Left ventricle myocardium inferior (tissue), 1 donor: ENCODE measurements around the gene BSPH1. TPM values are rescaled to one million over a fixed set of nuclear protein-coding genes. Genes with fewer than 3 reads are reported as not detected.

Source experiments
- DNase-seq: peaks from one replicate; pipeline ENCODE4 v3.0.0-alpha.2; 2020
- H3K27ac ChIP-seq: fragments of 200-600 bp; replicated peaks from 2 replicates; pipeline ENCODE4 v1.8.0; 2021
- H3K27me3 ChIP-seq: fragments of 200-600 bp; 2 replicates; pipeline ENCODE4 v1.8.0; 2021; ENCODE audit warnings: low read depth
- H3K36me3 ChIP-seq: fragments of 200-600 bp; 2 replicates; pipeline ENCODE4 v1.8.0; 2021
- H3K4me1 ChIP-seq: fragments of 200-600 bp; 2 replicates; pipeline ENCODE4 v1.8.0; 2021
- H3K4me3 ChIP-seq: fragments of 200-600 bp; 2 replicates; pipeline ENCODE4 v1.8.0; 2021; ENCODE audit warnings: mild to moderate bottlenecking, moderate library complexity
- H3K9me3 ChIP-seq: fragments of 200-600 bp; replicated peaks from 2 replicates; pipeline ENCODE4 v1.8.0; 2021
- CTCF ChIP-seq: fragments of 200-600 bp; IDR thresholded peaks from 2 replicates; pipeline ENCODE4 v1.8.0; 2021; ENCODE audit warnings: antibody characterized with exemption, mild to moderate bottlenecking, borderline replicate concordance
- intact Hi-C: fragments of 100-400 bp; cut with micrococcal nuclease; formaldehyde crosslinking; loops from one replicate; pipeline ENCODE4 v1.11.0; 2022
- long read RNA-seq: library from polyadenylated mRNA; unstranded; transcript quantifications from one replicate; pipeline ENCODE4 v2.0.0, GENCODE V29; 2021
- total RNA-seq: library from RNA; stranded (reverse); fragmentation: NEBNext Ultra II Directional; extraction: Animal tissue kit (Norgen Biotek cat#: 25700); gene quantifications from one replicate; pipeline ENCODE4 v1.2.1, GENCODE V29; 2021
- donor health status: DM: no; HTN: yes; CAD: no; lungs with severe emphysema.

Gene BSPH1
- not detected for total RNA-seq
- long read RNA-seq, result 0 reads

- no peak for TF ChIP-seq CTCF
- H3K4me1 ChIP-seq, result no peaks in the 10 kb centered on the region
Observed at GRCh38 chr19:47992070-47992469, at the start of gene BSPH1. Gene BSPH1 (minus strand): TSS chr19:47992170. CDS start chr19:47992081, 89 bp downstream.

GRCh38 chr19:48036765-48037164 lies 44.8 kb upstream of the BSPH1 start:
- Histone ChIP-seq H3K9me3 (peaks cover 20% of the 10 kb centered on the region), H3K27ac (no peak overlapping the region), H3K4me1 (no peaks in the 10 kb centered on the region), H3K27me3 (peaks cover 36% of the 10 kb centered on the region), H3K36me3 (no peaks in the 10 kb centered on the region), H3K4me3 (no peak overlapping the region)
- no peak for DNase-seq
- intact Hi-C loops, result no loop called here
- no peak for TF ChIP-seq CTCF

More at GRCh38 chr19:47992070-47992469, at the start of gene BSPH1:
- DNase-seq, result no peak
- Histone ChIP-seq H3K4me3 (no peak within 1 kb of the TSS), H3K27me3 (peaks cover 87% of the 10 kb centered on the region), H3K27ac (no peak within 1 kb of the TSS), H3K36me3 (no peaks in the 10 kb centered on the region), H3K9me3 (no peaks in the 10 kb centered on the region)
- intact Hi-C loops, result no loop called here

- DNase-seq, result no peak
- Histone ChIP-seq H3K27ac (no peak overlapping the region), H3K4me3 (no peak overlapping the region), H3K4me1 (no peaks in the 10 kb centered on the region), H3K36me3 (no peaks in the 10 kb centered on the region), H3K9me3 (peaks cover 20% of the 10 kb centered on the region), H3K27me3 (peaks cover 40% of the 10 kb centered on the region)
- TF ChIP-seq CTCF, result no peak
- intact Hi-C loops, result no loop called here
Observed at GRCh38 chr19:48033604-48034003, 41.6 kb upstream of the BSPH1 start.

GRCh38 chr19:48030073-48030472 lies 38.1 kb upstream of the BSPH1 start:
- TF ChIP-seq CTCF, result no peak
- intact Hi-C loops, result no loop called here
- no peaks in the 10 kb centered on the region for H3K36me3 ChIP-seq
- DNase-seq, result no peak
- no peaks in the 10 kb centered on the region for H3K9me3 ChIP-seq
- no peaks in the 10 kb centered on the region for H3K4me1 ChIP-seq
- H3K4me3 ChIP-seq, result no peak overlapping the region
- H3K27ac ChIP-seq, result no peak overlapping the region
- peaks cover 58% of the 10 kb centered on the region for H3K27me3 ChIP-seq

GRCh38 chr19:48029431-48029830 lies 37.5 kb upstream of the BSPH1 start:
- TF ChIP-seq CTCF, result no peak
- DNase-seq, result no peak

More at GRCh38 chr19:48029431-48029830, 37.5 kb upstream of the BSPH1 start:
- intact Hi-C loops, result no loop called here
- Histone ChIP-seq H3K9me3 (no peaks in the 10 kb centered on the region), H3K4me3 (no peak overlapping the region), H3K36me3 (no peaks in the 10 kb centered on the region), H3K27me3 (peaks cover 64% of the 10 kb centered on the region), H3K27ac (no peak overlapping the region), H3K4me1 (no peaks in the 10 kb centered on the region)
